ENCODE data around the gene ATRNL1.
"Not testable (repeated sequence)": the region's sequence is repeated elsewhere in the genome, so short reads cannot be mapped to it uniquely, and the experiment has no call there.

ATRNL1 gene

DNA sequence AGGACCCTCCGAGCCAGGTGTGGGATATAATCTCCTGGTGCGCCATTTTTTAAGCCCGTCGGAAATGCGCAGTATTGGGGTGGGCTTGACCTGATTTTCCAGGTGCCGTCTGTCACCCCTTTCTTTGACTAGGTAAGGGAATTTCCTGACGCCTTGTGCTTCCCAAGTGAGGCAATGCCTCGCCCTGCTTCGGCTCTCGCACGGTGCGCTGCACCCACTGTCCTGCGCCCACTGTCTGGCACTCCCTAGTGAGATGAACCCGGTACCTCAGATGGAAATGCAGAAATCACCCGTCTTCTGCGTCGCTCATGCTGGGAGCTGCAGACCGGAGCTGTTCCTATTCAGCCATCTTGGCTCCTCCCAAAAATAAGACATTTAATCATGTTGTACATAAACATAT lies 443.2 kb downstream of the ATRNL1 start:
- ATAC-seq; H3K27ac Mint-ChIP-seq; DNase-seq (ENCODE audit: low spot score in 2 of 2); H3K4me3 Mint-ChIP-seq; H3K4me1 Mint-ChIP-seq; H3K9me3 Mint-ChIP-seq; H3K36me3 Mint-ChIP-seq: not testable (repeated sequence)

DNA sequence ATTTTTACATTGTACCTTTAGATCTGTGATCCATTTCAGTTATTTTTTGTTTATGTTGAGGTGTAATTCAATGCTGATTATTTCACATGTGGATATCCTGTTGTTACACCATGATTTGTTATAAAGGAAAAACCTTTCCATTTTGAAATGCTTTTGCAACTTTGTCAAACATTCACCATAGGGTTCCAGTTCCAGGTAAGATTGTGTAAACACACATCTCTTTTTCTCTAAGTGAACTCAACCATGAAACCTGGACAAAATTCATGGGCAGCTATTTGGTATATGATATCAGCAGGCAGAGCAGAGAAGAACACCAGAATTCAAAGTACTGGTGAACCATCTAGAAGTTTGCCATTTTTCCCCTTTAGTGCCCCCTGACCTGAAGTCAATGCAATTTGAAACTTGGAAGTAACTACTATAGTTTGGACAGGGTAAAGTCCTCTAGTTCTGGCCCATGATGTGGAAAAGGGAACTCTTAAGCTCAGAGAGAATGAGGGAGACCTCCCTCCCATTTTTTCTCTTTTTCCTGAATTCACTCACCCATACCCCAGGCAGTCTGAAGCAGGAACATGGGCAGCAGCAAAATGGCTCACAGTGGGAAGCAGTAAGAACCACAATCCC lies 446.1 kb downstream of the ATRNL1 start:
- Mint-ChIP-seq H3K4me3 (no peak overlapping the region), H3K36me3 (no peaks in the 10 kb centered on the region), H3K27ac (no peak overlapping the region), H3K4me1 (no peaks in the 10 kb centered on the region), H3K9me3 (peaks cover 11% of the 10 kb centered on the region)
- DNase-seq (ENCODE audit: low spot score in 2 of 2) (no peak), ATAC-seq (no peak)

DNA sequence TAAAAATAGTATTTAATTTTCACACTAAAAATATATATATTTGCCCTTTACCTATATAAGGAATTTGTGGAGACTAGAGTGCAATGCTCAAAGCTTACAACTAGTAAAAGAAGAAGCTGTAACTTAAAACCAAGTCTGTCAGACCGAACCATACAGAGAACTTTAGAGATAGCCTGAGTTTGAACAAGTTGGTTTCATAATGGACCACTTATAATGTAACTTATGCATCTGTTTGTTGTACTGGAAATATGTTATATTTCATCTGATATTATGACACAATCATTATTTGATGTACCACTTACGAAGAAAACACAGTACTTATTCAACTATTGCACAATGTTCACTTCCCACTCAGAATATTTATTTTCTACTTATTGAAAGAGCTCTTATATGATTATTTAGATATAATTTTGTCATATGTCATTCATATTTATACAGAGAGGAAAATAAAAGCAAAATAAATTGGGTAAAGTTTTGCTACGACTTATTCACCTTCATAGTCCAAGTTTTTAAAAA lies 462.8 kb downstream of the ATRNL1 start:
- ATAC-seq (no peak), DNase-seq (ENCODE audit: low spot score in 2 of 2) (no peak)
- no peak overlapping the region for H3K4me3 Mint-ChIP-seq
- no peaks in the 10 kb centered on the region for H3K36me3 Mint-ChIP-seq
- no peak overlapping the region for H3K27ac Mint-ChIP-seq
- no peaks in the 10 kb centered on the region for H3K4me1 Mint-ChIP-seq
- H3K9me3 Mint-ChIP-seq: peaks cover 9% of the 10 kb centered on the region

DNA sequence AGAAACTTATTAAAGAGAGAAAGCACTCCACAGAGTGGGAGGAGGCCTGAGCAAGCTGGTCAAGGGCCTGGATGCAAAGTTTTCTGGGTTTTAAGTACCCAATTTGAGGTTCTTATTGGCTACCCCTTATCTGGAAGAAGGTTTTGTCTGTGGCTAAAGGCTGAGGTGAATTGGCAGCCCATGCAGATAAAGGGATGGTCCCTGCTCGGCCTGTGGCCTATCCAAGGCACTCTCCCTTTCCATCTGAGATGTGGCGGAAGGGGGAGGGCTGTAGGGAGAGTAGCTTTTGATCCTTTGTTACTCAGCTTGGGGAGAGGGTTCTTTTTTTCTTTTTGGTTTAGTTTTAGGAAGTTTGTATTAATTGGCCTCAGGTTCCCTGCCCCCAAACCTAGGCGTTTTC lies 465.1 kb downstream of the ATRNL1 start:
- Mint-ChIP-seq H3K36me3 (no peaks in the 10 kb centered on the region), H3K9me3 (peaks cover 12% of the 10 kb centered on the region)
- no peak for ATAC-seq

DNA sequence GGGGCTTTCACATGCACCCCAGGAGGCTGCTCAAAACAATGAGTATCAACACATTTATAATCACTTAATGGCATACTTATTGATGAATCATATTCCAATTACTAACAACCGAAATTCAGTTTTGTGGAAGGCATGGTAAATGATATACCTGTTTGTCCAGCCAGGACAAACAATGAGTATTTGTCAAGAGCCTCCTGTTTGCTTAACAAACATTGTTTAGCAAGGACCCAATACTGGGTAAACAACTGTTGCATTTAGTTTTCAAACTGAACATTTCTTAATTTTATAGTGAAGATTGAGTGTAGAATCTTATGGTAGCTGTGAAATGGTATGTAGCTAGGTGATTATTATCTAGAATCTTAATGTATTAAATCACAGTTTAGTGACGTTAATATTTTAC lies 473.7 kb downstream of the ATRNL1 start:
- H3K36me3 Mint-ChIP-seq: no peaks in the 10 kb centered on the region
- ATAC-seq (no peak), DNase-seq (ENCODE audit: low spot score in 2 of 2) (no peak)
- peaks cover 6% of the 10 kb centered on the region for H3K9me3 Mint-ChIP-seq
- H3K27ac Mint-ChIP-seq: no peak overlapping the region
- H3K4me1 Mint-ChIP-seq: no peaks in the 10 kb centered on the region
- no peak overlapping the region for H3K4me3 Mint-ChIP-seq

More for the DNA sequence above, 465.1 kb downstream of the ATRNL1 start:
- no peaks in the 10 kb centered on the region for H3K4me1 Mint-ChIP-seq
- no peak for DNase-seq (ENCODE audit: low spot score in 2 of 2)
- H3K27ac Mint-ChIP-seq: no peak overlapping the region
- H3K4me3 Mint-ChIP-seq: no peak overlapping the region

DNA sequence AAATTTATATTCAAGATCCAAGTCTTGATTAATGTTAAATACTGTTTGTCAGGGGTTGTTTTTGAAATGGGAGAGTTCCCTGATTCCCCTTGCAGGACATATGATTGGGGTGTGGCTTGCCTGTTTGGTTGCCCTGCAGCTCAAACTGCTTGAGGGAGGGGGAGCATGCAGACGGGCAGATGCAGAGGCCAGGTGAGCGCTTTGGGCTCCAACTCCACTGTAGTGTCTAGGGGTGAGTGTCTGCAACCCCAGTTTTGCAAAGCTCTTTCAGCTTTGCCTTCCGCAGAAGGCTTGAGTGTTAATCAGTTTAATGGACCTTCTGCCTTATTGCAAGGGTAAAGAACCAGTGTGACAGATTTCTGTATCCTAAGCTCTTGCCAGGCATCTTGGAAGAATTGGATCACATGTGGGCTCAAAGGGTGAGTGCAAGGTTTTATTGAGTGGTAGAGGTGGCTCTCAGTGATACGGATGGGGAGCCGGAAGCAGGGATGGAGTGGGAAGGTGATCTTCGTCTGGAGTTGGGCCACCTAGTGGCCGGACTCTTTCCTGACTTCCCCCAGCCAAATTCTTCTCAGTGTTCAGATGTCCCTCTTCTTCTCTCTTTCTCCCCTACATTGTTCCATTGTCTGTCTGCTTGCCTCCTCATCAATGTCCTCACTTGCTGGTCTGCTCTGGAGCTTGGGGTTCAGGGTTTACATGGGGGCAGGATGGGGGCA lies 479.7 kb downstream of the ATRNL1 start:
- Mint-ChIP-seq H3K36me3 (no peaks in the 10 kb centered on the region), H3K4me1 (no peaks in the 10 kb centered on the region), H3K4me3 (no peak overlapping the region), H3K9me3 (peaks cover 13% of the 10 kb centered on the region), H3K27ac (no peak overlapping the region)
- DNase-seq (ENCODE audit: low spot score in 2 of 2) (no peak), ATAC-seq (no peak)

DNA sequence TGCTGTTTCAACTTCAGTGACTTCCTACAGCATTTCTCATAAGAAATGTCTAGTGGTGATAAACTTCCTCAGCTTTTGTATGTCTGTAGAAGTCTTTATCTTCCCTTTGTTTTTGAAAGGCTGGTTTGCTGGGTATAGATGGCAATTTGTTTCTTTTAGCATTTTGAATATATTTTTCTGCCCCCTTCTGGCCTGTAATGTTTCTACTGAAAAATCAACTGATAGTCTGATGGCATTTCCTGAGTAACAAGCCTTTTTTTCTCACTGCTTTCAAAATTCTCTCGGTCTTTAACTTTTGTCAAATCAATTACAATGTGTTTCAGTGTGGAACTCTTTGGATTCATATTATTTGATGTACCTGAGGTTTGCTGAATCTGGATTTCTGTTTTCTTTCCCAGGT lies 487.1 kb downstream of the ATRNL1 start:
- Mint-ChIP-seq H3K4me1 (no peaks in the 10 kb centered on the region), H3K36me3 (no peaks in the 10 kb centered on the region), H3K4me3 (no peak overlapping the region), H3K9me3 (peaks cover 27% of the 10 kb centered on the region), H3K27ac (no peak overlapping the region)
- no peak for ATAC-seq
- DNase-seq (ENCODE audit: low spot score in 2 of 2): no peak

DNA sequence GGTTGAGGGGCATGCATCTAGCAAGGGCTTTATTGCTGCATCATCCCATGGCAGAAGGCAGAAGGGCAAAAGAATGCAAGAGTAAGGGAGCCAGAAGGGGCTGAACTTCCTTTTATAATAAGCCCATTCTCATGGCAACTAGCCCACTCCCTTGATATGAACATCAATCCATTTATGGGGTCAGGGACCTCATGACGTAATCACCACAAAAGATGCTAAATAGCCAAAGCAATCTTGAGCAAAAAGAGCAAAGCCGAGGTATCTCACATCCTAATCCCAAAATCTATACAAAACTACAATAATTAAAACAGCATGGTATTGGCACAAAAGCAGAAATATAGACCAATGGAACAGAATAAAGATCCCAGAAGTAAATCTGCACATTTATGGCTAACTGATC lies 499.9 kb downstream of the ATRNL1 start:
- ATAC-seq (no peak), DNase-seq (ENCODE audit: low spot score in 2 of 2) (no peak)
- Mint-ChIP-seq H3K36me3 (no peaks in the 10 kb centered on the region), H3K27ac (no peak overlapping the region), H3K9me3 (peaks cover 13% of the 10 kb centered on the region), H3K4me1 (no peaks in the 10 kb centered on the region), H3K4me3 (no peak overlapping the region)

DNA sequence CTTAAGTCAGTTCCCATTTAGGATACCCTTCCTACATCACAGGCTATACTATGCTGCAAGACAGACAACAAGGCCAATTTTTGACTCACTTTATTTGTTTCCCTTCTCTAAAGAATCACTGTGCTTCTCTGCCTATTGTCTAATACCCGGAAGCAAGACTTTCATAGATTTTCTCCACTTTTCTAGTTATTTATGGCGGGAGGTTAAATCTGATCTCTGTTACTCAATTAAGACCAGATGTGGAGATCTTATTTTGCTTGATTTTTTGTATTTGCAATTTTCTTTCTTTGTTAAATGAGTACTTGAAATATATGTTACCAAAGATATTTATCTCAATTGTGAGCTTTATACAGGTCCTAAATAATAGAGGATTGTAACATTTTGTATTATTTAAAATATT lies 511.5 kb downstream of the ATRNL1 start:
- ATAC-seq: no peak
- peaks cover 9% of the 10 kb centered on the region for H3K9me3 Mint-ChIP-seq
- no peaks in the 10 kb centered on the region for H3K36me3 Mint-ChIP-seq
- H3K27ac Mint-ChIP-seq: no peak overlapping the region
- no peak for DNase-seq (ENCODE audit: low spot score in 2 of 2)
- no peak overlapping the region for H3K4me3 Mint-ChIP-seq
- H3K4me1 Mint-ChIP-seq: no peaks in the 10 kb centered on the region

DNA sequence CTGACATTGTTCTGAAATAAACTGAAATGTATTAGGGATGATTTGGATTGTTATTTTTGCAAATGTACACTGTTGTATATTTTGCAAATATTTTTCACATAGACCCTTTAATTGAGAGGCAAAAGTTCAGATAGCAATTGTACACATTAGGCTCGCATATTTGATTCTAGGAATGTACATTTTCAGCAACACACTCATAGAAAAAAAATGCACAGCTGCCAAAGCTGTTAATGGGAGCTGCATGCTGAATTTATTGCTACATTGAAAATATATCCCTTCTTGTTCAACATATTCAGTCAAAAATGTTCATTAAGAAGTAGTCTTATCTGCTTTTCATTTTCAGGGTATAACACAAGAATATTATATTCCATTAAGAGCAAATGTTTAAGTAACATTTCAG lies 512.9 kb downstream of the ATRNL1 start:
- Mint-ChIP-seq H3K36me3 (no peaks in the 10 kb centered on the region), H3K4me1 (no peaks in the 10 kb centered on the region)
- no peak for DNase-seq (ENCODE audit: low spot score in 2 of 2)

DNA sequence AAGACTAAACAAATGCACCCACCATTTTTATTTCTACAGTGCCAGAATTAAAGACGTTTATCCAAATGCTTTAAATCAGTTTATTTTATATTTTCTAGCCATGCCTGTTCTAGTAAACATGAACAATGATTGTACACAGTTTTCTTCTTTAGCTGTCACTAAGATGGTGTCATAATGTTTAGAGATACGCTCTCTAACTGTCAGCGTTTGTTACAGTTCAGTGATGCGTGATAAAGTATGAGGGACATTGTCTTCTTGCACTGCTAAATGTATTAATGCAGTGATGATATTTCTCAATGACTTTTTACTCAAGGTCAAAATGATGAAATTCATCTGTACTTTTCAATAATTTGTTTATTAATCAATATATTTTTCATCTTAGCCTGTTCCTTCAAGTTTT lies 513.6 kb downstream of the ATRNL1 start:
- H3K36me3 Mint-ChIP-seq: no peaks in the 10 kb centered on the region
- H3K9me3 Mint-ChIP-seq: peaks cover 7% of the 10 kb centered on the region
- H3K27ac Mint-ChIP-seq: no peak overlapping the region
- no peaks in the 10 kb centered on the region for H3K4me1 Mint-ChIP-seq
- DNase-seq (ENCODE audit: low spot score in 2 of 2) (no peak), ATAC-seq (no peak)
- H3K4me3 Mint-ChIP-seq: no peak overlapping the region

More for the DNA sequence above, 512.9 kb downstream of the ATRNL1 start:
- H3K27ac Mint-ChIP-seq: no peak overlapping the region
- H3K9me3 Mint-ChIP-seq: peaks cover 5% of the 10 kb centered on the region
- ATAC-seq: no peak
- H3K4me3 Mint-ChIP-seq: no peak overlapping the region

DNA sequence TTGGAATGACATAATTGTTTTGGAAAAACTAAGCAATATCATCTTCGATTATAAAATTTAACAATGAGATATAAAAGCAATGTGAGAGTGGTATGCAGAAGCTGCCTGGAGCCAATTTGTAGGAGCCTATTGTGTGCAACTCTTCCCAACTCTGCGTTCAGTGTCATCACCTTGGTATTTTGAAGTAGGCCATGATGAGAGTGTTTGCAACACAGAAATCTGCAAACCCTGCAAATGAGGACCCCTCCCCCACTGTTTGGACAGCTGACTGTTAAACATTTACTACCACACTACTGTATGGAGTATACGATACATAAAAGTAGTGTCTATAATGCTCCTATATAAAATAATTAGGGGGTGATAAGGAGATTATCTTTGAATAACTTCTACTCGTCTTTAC lies 531.3 kb downstream of the ATRNL1 start:
- Mint-ChIP-seq H3K4me1 (no peaks in the 10 kb centered on the region), H3K36me3 (no peaks in the 10 kb centered on the region), H3K9me3 (peaks cover 23% of the 10 kb centered on the region), H3K4me3 (no peak overlapping the region), H3K27ac (no peak overlapping the region)
- DNase-seq (ENCODE audit: low spot score in 2 of 2) (no peak), ATAC-seq (no peak)

DNA sequence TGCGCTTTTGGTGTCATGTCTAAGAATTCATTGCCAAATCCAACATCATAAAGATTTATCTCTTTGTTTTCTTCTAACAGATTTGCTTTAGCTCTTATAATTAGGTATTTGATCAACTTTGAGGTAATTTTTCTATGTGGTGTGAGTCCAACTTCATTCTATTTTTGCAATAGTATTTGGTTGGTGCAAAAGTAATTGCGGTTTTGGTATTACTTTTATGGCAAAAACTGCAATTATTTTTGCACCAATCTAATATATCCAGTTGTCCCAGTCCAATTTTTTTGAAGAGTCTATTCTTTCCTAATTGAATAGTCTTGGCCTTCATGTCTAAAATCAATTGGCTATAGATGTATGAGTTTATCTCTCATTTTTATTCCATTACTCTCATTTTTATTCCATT lies 535.5 kb downstream of the ATRNL1 start:
- H3K4me1 Mint-ChIP-seq: no peaks in the 10 kb centered on the region
- no peak overlapping the region for H3K4me3 Mint-ChIP-seq
- ATAC-seq (no peak), DNase-seq (ENCODE audit: low spot score in 2 of 2) (no peak)
- H3K9me3 Mint-ChIP-seq: peaks cover 8% of the 10 kb centered on the region
- no peak overlapping the region for H3K27ac Mint-ChIP-seq
- no peaks in the 10 kb centered on the region for H3K36me3 Mint-ChIP-seq

DNA sequence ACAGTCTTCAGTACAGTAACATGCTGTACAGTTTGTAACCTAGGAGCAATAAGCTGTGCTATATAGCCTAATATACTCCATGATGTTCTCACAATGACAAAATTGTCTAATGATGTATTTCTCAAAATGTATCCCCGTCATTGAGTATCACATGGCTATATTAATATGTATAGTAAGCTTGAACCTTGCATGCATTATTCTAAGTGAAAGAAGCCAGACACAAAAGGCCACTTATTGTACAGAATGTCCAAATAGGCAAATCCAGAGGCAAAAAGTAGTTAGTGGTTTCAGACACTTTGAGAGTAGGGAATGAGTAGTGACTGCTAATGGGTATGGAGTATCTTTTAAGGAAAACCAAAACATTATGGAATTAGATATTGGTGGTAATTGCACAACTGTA lies 545.1 kb downstream of the ATRNL1 start:
- H3K4me3 Mint-ChIP-seq: no peak overlapping the region
- no peaks in the 10 kb centered on the region for H3K36me3 Mint-ChIP-seq
- H3K4me1 Mint-ChIP-seq: no peaks in the 10 kb centered on the region
- DNase-seq (ENCODE audit: low spot score in 2 of 2): no peak
- no peak for ATAC-seq
- no peak overlapping the region for H3K27ac Mint-ChIP-seq
- H3K9me3 Mint-ChIP-seq: peaks cover 10% of the 10 kb centered on the region

DNA sequence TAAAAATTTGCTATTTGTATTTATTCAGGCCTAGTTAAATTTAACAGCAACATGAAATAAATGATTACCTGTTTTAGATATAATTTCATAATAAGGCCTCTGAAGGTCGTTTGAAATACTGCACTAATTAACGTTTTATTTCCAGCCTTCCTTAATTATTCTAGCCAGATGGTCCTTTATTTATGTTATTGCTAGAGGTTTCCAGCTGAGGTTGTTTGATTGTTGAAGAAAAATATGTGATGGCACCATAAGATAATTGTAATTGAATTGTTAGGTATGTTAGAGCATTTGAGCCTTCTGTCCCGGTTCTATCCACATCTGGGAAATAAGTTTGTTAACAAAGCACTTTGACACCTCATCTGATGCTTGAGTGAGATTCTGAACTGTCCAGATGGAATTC lies 556.1 kb downstream of the ATRNL1 start:
- DNase-seq (ENCODE audit: low spot score in 2 of 2) (no peak), ATAC-seq (no peak)
- H3K27ac Mint-ChIP-seq: no peak overlapping the region
- H3K4me1 Mint-ChIP-seq: no peaks in the 10 kb centered on the region
- no peak overlapping the region for H3K4me3 Mint-ChIP-seq
- H3K36me3 Mint-ChIP-seq: no peaks in the 10 kb centered on the region
- peaks cover 15% of the 10 kb centered on the region for H3K9me3 Mint-ChIP-seq

DNA sequence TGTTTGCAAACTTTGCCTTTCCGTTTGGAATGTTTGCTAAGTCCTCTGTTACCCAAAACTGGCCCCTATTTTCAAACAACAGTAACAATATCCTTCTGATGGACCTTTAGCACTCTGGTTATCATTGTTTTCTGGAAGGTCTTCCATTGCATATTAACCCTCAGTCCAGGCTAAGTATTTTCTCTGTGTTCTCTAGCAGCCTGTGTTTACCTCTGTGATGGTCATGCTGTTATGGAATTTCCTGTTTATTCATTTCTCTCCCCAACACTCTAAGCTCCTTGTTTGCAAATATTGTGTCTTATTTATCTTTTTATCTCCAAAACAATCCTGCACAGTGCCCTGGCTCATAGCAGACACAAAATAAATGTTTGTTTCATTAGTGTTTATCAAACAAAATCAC lies 560.3 kb downstream of the ATRNL1 start:
- Mint-ChIP-seq H3K36me3 (no peaks in the 10 kb centered on the region), H3K27ac (no peak overlapping the region), H3K9me3 (peaks cover 22% of the 10 kb centered on the region), H3K4me3 (no peak overlapping the region), H3K4me1 (no peaks in the 10 kb centered on the region)
- no peak for ATAC-seq
- no peak for DNase-seq (ENCODE audit: low spot score in 2 of 2)
